Epithelial cell of prostate (primary cell): ENCODE results near the gene XRRA1.
"Not testable (repeated sequence)": the region's sequence is repeated elsewhere in the genome, so short reads cannot be mapped to it uniquely, and the experiment has no call there.

Source experiments
- DNase-seq: peaks from one replicate; pipeline ENCODE4 v3.0.0-alpha.2; 2011; ENCODE audit warnings: low read depth, low spot score
- H3K27ac ChIP-seq: fragments of 450-650 bp; 2 replicates; pipeline ENCODE4 v1.5.1; 2017; ENCODE audit warnings: mild to moderate bottlenecking

Gene XRRA1

GRCh38 chr11:74909812-74910211, 39.1 kb downstream of the XRRA1 start:
- H3K27ac ChIP-seq, result no peak overlapping the region
- no peak for DNase-seq

GRCh38 chr11:74909385-74909784, 39.5 kb downstream of the XRRA1 start:
- H3K27ac ChIP-seq, result no peak overlapping the region
- DNase-seq, result no peak

DNA sequence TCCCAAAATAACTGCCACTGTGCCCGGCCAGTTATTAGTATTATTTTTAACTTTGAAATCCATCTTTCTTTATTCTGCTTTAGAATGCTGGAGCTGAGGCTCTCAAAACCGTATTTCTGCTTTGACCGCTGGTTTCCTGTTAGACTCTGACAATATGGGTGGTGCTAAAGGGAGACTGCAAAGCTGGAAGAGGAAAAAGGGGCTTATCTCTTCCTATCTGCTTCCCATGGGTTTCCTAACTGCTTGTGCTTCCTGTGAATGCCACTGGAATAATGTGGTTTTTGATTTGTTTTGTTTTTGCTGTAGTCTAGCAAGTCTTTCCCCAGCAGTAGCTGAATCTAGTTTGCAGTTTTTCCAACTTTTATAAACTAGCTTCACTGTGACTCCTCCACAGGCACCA, 43.6 kb downstream of the XRRA1 start:
- no peak overlapping the region for H3K27ac ChIP-seq
- no peak for DNase-seq

DNA sequence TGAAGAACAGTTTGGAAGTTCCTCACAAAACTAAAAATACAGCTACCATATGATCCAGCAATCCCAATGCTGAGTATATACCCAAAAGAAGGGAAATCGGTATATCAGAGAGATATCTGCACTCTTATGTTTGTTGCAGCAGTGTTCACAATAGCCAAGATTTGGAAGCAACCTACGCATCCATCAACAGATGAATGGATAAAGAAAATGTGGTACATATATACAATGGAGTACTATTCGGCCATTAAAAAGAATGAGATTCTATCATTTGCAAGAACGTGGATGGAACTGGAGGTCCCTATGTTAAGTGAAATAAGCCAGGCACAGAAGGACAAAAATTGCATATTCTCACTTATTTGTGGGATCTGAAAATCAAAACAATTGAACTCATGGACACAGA, 46.5 kb downstream of the XRRA1 start:
- DNase-seq, result no peak
- no peak overlapping the region for H3K27ac ChIP-seq

DNA sequence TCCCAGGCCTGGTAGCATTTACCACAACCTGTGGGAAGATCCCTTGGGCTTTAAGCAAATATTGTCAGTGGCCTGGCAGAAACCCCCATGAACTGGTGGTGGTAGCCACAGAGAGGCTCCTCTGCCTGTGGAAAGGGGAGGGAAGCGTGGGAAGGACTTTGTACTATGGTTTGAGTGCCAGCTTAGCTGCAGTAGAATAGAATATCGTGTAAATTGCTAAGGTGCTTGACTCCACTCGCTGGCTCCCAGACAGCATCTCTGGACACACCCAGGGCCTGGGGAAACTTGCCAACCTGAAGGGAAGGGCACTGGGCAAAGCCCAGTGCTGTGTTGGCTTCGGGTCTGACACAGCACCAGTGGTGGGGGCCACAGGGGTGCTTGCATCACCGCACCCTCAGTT, 52.6 kb downstream of the XRRA1 start:
- H3K27ac ChIP-seq, result no peak overlapping the region
- no peak for DNase-seq

DNA sequence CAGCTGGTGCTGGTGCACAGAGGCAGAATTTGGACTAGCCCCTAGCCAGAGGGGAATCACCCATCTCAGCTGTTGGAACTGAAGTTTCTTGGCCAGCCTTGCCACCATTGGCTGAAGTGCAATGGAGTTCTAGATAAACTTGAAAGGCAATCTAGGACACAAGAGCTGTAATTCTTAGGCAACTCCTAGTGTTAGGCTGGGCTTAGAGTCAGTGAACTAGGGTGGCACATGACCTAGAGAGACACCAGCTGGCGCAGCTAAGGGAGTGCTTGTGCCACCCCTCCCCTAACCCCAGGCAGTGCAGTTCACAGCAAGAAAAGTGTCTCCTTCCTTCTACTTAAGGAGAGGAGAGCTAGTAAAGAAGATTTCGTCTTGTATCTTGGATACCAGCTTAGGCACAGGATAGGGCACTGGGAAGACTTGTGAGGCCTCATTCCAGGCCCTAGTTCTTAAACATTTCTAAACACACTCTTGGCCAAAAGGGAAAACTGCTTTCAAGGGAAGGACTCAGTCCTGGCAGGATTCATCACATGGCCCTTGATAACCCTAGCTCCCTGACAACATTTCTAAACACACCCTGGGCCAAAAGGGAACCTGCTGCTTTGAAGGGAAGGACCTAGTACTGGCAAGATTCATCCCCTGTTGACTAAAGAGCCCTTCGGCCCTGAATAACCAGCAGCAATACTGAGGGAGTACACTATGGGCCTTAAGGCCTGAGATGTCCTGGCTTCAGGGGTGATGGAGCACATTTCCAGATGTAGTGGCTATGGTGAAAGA, 53.4 kb downstream of the XRRA1 start:
- no peak overlapping the region for H3K27ac ChIP-seq
- no peak for DNase-seq

DNA sequence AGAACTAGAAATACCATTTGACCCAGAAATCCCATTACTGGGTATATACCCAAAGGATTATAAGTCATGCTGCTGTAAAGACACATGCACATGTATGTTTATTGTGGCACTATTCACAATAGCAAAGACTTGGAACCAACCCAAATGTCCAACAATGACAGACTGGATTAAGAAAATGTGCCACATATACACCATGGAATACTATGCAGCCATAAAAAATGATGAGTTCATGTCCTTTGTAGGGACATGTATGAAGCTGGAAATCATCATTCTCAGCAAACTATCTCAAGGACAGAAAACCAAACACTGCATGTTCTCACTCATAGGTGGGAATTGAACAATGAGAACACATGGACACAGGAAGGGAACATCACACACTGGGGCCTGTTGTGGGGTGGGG, 55.9 kb downstream of the XRRA1 start:
- not testable (repeated sequence) for H3K27ac ChIP-seq, DNase-seq

- no peak for DNase-seq
- H3K27ac ChIP-seq, result no peak overlapping the region
Measured at GRCh38 chr11:74877132-74877531, 71.8 kb downstream of the XRRA1 start.

GRCh38 chr11:74871037-74871436, 77.9 kb downstream of the XRRA1 start:
- no peak for DNase-seq
- no peak overlapping the region for H3K27ac ChIP-seq

DNA sequence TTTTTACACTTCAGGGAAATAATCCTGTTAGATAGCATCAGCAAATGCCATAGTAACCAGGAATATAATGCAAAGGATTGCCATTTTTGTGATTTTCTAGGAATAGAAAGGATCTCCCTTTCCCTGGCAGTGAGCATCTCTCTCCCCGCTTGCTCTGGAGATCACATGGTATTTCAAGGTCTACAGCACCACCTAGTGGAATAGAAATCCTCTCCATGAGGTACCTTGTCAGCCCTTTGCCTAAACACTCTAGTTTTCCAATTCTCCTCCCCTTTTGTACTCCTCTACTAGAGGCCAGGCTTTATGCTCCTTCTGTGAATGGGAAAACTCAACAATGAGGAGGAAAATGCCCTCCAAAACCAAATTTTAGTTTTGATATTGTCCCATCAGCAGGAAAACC, 78.4 kb downstream of the XRRA1 start:
- H3K27ac ChIP-seq, result no peak overlapping the region
- no peak for DNase-seq

DNA sequence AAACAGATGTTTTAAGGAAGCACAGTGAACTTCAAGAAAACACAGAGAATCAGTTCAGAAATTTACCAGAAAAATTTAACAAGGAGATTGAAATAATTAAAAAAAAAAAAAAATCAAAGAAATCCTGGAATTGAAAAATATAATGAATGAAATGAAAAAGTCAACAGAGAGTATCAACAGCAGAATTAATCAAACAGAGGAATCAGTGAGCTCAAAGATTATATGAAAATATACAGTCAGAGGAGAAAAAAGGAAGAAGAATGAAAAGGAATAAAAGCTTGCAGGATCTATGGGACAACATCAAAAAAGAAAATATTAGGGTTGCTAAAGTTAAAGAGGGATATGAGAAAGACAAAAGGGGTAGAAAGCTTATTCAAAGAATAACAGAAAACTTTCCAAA, 82.3 kb downstream of the XRRA1 start:
- no peak for DNase-seq
- H3K27ac ChIP-seq, result no peak overlapping the region

GRCh38 chr11:74863410-74863809, 85.5 kb downstream of the XRRA1 start:
- no peak overlapping the region for H3K27ac ChIP-seq
- no peak for DNase-seq

DNA sequence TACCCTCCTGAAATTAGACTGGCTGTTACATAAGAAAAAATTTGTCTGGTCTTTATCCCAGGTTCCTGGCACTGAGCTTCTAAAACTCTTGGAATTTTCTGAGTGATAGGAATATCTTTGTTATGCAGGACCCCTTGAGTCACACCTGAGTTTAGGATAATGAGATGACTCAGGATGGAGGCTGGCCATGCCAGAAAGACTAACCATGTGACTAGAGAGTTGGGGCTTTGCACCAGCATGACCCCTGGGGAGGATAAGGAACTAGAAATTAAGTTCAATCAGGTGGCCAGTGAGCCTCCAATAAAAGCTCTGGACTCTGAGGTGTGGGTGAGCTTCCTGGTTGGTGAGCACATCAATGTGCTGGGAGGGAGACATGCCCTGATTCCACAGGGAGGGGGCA, 88.1 kb downstream of the XRRA1 start:
- H3K27ac ChIP-seq, result peak overlapping the region; percentile 30
- DNase-seq, result no peak

DNA sequence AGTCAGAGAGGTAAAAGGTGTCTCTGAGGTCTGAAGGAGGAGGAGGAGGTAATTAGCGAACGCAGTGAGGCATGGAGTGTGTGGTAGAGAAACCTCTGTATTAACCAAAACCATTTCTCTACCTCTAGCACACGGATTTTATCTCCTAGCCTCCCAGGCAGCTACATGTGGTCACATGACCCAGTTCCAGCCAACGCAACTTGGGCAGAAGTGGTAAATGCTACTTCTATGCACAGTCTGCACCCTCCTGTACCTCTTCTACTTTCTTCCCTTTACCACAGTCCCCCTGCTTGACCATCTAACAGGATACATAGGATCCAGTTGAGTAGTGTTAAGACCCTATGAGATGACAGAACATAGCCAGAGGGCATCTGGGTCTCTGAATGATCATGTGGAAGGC, 95.7 kb downstream of the XRRA1 start:
- no peak for DNase-seq
- H3K27ac ChIP-seq, result no peak overlapping the region

DNA sequence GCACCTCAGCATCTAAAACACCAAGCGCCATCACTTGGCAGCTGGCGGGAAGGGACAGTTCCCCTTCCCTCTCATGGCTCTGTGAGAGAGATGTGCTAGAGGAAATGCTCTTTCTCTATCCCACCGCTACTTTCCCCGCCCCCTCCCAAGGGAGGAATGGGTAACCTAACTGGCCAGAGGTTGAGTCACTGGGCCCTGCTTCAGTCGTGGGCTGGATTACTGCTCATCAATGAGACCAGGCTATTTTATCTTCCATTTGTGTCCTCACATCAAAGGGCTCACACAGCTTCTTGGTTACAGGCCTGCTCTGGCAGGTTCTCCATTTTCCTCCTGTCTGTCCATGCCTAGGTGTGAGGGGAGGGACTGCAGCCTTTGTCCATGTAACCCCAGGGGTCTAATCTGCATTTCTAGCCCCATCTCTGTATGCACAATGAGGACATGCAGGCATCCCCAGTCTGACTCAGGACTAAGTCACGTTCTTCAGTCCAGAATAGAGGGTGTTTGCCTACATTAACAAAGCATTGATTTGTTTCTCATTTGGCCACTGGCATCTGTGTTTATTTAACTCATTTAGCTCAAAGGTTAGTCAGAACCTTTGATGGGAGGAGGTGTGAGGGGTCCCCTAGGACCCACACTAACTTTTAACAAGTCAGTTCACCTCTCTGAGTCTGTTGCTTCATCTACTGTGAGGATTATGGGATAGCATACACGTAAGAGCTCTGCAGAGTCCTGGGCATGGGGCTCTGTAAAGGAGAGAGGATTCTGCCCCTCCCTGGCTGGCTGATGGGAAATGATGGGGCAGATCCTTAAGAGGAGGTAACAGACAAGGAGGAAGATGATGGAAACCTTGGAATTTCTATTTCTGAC, 99.1 kb downstream of the XRRA1 start:
- peak overlapping the region; percentile 12 for H3K27ac ChIP-seq
- DNase-seq, result peak; percentile 3

GRCh38 chr11:74847895-74848294, 101.0 kb downstream of the XRRA1 start:
- no peak overlapping the region for H3K27ac ChIP-seq
- DNase-seq, result no peak

DNA sequence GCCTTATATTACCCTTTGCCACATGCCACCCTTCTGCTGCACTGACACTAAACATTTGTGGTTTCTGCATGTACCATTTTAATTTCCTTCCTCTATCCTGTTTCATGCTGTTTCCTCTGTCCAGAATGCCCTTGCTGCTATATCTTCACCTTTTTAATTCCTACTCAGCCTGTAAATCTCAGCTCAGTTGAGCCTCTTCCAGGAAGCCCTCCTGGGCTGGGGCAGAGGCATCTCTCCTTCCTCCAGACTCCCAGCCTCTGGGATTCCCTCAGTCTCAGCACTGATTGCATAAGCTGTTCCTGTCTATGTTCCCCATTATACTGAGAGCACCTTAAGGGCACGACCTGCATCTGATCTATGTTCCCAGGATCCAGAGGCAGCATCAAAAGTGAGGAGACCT, 101.5 kb downstream of the XRRA1 start:
- no peak for DNase-seq

GRCh38 chr11:74846770-74847169, 102.1 kb downstream of the XRRA1 start:
- H3K27ac ChIP-seq, result no peak overlapping the region
- DNase-seq, result no peak

More for the DNA sequence above, 101.5 kb downstream of the XRRA1 start:
- no peak overlapping the region for H3K27ac ChIP-seq

GRCh38 chr11:74845978-74846517, 102.8 kb downstream of the XRRA1 start:
- no peak overlapping the region for H3K27ac ChIP-seq
- no peak for DNase-seq

DNA sequence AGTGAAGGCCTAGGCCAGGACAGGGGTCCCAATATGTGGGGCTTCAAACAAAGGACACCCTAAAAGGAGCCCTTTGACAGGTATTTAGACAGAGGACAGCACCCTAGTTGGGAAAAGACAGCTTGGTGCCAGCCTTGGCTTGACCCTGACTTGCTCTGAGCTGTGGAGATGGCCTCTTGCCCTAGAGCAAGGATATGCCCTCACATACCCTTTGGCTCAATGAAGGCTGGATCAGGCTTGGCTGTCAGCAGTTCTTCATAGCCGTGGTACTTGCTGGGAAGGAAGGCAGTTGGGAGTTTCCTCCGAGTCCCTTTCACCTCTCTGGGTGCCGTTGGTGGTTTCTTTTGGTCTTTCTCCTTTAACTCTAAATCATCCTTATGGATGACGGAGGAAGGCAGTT, 104.0 kb downstream of the XRRA1 start:
- no peak overlapping the region for H3K27ac ChIP-seq
- DNase-seq, result no peak

- H3K27ac ChIP-seq, result no peak overlapping the region
- DNase-seq, result no peak
Measured at GRCh38 chr11:74844072-74844471, 104.8 kb downstream of the XRRA1 start.
